Breast epithelium (tissue), 4 donors: ENCODE data around the gene PTPN14. TPM values are rescaled to one million over a fixed set of nuclear protein-coding genes. Genes with fewer than 3 reads are reported as not detected.
"Not testable (repeated sequence)": the region's sequence is repeated elsewhere in the genome, so short reads cannot be mapped to it uniquely, and the experiment has no call there.

Experiments
- DNase-seq, 2 donors: peaks; one replicate each; pipeline ENCODE4 v3.0.0-alpha.2; 2019; ENCODE audit warnings: low spot score in 2 of 2
- H3K27ac ChIP-seq, 2 donors: fragments of 200-600 bp; sonication (generic) in 1 of 2; one replicate each; pipeline ENCODE4 v1.5.1; 2016 to 2019; ENCODE audit warnings: mild to moderate bottlenecking in 1 of 2
- H3K27me3 ChIP-seq, 2 donors: fragments of 200-600 bp; sonication (generic) in 1 of 2; one replicate each; pipeline versions ENCODE4 v1.5.1 to v1.6.0; 2017 to 2019; ENCODE audit warnings: control low read depth in 1 of 2, mild to moderate bottlenecking in 1 of 2
- H3K36me3 ChIP-seq: fragments of 200-600 bp; one replicate; pipeline ENCODE4 v1.5.1; 2019
- H3K4me1 ChIP-seq, 2 donors: fragments of 200-600 bp; sonication (generic); one replicate each; pipeline ENCODE4 v1.5.1; 2016 to 2019; ENCODE audit warnings: control low read depth in 1 of 2
- H3K4me3 ChIP-seq, 3 donors: fragments of 200-600 bp; sonication (generic); 1 replicate in 2 of 3; 2 replicates in 1 of 3; pipeline ENCODE4 v1.5.1; 2016 to 2019; ENCODE audit warnings: mild to moderate bottlenecking in 3 of 3, moderate library complexity in 2 of 3
- H3K9me3 ChIP-seq, 2 donors: fragments of 200-600 bp; sonication (generic) in 1 of 2; one replicate each; pipeline ENCODE4 v1.5.1; 2016 to 2019; ENCODE audit warnings: control low read depth in 1 of 2
- CTCF ChIP-seq, 3 donors: fragments of 450-650 bp; IDR thresholded peaks; one replicate each; pipeline ENCODE4 v1.5.1; 2016 to 2017; ENCODE audit warnings: antibody characterized with exemption in 3 of 3, mild to moderate bottlenecking in 3 of 3, moderate library complexity in 3 of 3
- POLR2A ChIP-seq: fragments of 450-650 bp; IDR thresholded peaks from one replicate; pipeline ENCODE4 v1.6.1; 2016; ENCODE audit warnings: antibody characterized with exemption, mild to moderate bottlenecking, moderate library complexity
- POLR2AphosphoS5 ChIP-seq, 3 donors: sonication (generic); formaldehyde crosslinking; IDR thresholded peaks; one replicate each; pipeline ENCODE4 v1.6.1; 2017; ENCODE audit warnings: antibody characterized with exemption in 3 of 3
- intact Hi-C: fragments of 100-400 bp; cut with DNase I; formaldehyde crosslinking; loops from one replicate; pipeline ENCODE4 v1.15.1; 2023; ENCODE audit warnings: low total_unique reads
- total RNA-seq, 3 donors: library from RNA; depleted of rRNA; stranded (reverse); fragments of >200 nt; gene quantifications; one replicate each; pipeline ENCODE4 v1.1.0, GENCODE V29; 2016

Gene PTPN14
- total RNA-seq, 3 donors from 2014 or later = 30.4 to 57.4 (median 49.5) TPM

GRCh38 chr1:214400131-214400530 lies 151.3 kb downstream of the PTPN14 start:
- no peaks in the 10 kb centered on the region for H3K4me1 ChIP-seq
- DNase-seq = no peak
- H3K4me3 ChIP-seq = no peak overlapping the region
- intact Hi-C loops = loop anchor here (1.0 kb wide), 1 partner anchor 41 kb away; no protein-coding TSS in a partner anchor
- no peak for TF ChIP-seq CTCF (IDR thresholded peaks at IDR 0.05)
- TF ChIP-seq POLR2A = no peak
- TF ChIP-seq POLR2AphosphoS5 (IDR thresholded peaks at IDR 0.05) = no peak
- no peaks in the 10 kb centered on the region for H3K9me3 ChIP-seq
- no peaks in the 10 kb centered on the region for H3K27me3 ChIP-seq
- no peak overlapping the region for H3K27ac ChIP-seq
- H3K36me3 ChIP-seq = no peaks in the 10 kb centered on the region

DNA sequence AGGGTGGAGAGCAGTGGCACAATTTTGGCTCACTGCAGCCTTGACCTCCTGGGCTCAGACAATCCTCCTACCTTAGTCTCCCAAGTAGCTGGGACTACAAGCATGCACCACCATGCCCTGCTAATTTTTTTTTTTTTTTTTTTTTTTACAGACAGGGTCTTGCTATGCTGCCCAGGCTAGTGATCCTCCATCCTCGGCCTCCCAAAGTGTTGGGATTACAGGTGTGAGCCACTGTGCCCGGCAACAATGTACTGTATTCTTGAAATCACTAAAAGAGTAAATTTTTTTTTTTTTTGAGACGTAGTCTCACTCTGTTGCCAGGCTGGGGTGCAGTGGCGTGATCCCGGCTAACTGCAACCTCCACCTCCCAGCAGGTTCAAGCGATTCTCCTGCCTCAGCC lies 152.9 kb downstream of the PTPN14 start:
- H3K27me3 ChIP-seq = no peaks in the 10 kb centered on the region
- no peak overlapping the region for H3K27ac ChIP-seq
- no peaks in the 10 kb centered on the region for H3K9me3 ChIP-seq
- DNase-seq = no peak
- no peak overlapping the region for H3K4me3 ChIP-seq
- H3K36me3 ChIP-seq = no peaks in the 10 kb centered on the region
- TF ChIP-seq POLR2AphosphoS5 (IDR thresholded peaks at IDR 0.05) = no peak
- no peak for TF ChIP-seq CTCF (IDR thresholded peaks at IDR 0.05)
- no peak for TF ChIP-seq POLR2A
- intact Hi-C loops = no loop called here
- no peaks in the 10 kb centered on the region for H3K4me1 ChIP-seq

DNA sequence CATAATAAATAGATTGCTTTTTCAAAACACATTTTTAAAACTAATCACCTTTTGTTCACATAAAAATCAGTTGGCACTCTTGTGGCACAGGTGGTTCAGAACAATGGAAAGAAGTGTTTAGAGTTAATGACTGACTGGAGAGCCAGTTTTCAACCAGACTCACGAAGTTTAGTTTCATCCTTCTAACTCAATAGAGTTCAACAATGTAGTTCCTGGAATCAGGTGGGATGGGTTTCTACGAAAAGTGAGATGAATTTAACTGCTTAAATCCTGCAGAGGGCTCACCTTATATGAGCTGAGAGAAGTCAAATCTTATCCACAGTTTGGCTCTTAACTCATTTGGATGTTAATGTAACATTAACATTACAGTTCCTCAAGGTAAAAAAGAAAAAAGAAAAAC lies 153.9 kb downstream of the PTPN14 start:
- H3K4me3 ChIP-seq = no peak overlapping the region
- H3K27me3 ChIP-seq = no peaks in the 10 kb centered on the region
- TF ChIP-seq POLR2AphosphoS5 (IDR thresholded peaks at IDR 0.05) (no peak), POLR2A (no peak), CTCF (IDR thresholded peaks at IDR 0.05) (no peak)
- no peak for DNase-seq
- H3K9me3 ChIP-seq = no peaks in the 10 kb centered on the region
- intact Hi-C loops = no loop called here
- no peaks in the 10 kb centered on the region for H3K36me3 ChIP-seq
- H3K27ac ChIP-seq = no peak overlapping the region
- no peaks in the 10 kb centered on the region for H3K4me1 ChIP-seq

GRCh38 chr1:214396330-214396729 lies 155.1 kb downstream of the PTPN14 start:
- H3K9me3 ChIP-seq = no peaks in the 10 kb centered on the region
- H3K27me3 ChIP-seq = no peaks in the 10 kb centered on the region
- no peaks in the 10 kb centered on the region for H3K36me3 ChIP-seq
- H3K4me1 ChIP-seq = no peaks in the 10 kb centered on the region
- no peak for TF ChIP-seq CTCF (IDR thresholded peaks at IDR 0.05)
- no peak for TF ChIP-seq POLR2A
- TF ChIP-seq POLR2AphosphoS5 (IDR thresholded peaks at IDR 0.05) = no peak
- DNase-seq = no peak
- H3K27ac ChIP-seq = no peak overlapping the region
- intact Hi-C loops = no loop called here
- no peak overlapping the region for H3K4me3 ChIP-seq

DNA sequence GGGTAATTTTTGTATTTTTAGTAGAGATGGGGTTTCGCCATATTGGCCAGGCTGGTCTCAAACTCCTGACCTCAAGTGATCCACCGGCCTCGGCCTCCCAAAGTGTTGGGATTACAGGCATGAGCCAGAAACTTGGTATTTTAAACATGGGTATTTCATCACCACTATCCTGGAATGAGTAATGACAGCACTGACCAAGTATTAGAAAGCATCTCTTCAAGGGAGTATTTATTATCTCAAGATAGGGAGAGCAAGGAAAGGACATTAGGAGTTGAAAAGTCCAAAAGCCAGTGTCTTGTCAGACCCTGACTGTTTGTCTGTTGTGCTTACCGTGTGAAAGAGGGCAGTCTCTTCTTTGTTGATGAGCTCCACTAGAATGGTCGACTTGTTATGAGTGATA lies 156.8 kb downstream of the PTPN14 start:
- H3K27me3 ChIP-seq, DNase-seq, H3K36me3 ChIP-seq, H3K27ac ChIP-seq, H3K4me1 ChIP-seq, intact Hi-C loops, H3K9me3 ChIP-seq, H3K4me3 ChIP-seq: not testable (repeated sequence)

GRCh38 chr1:214393086-214393485 lies 158.3 kb downstream of the PTPN14 start:
- Histone ChIP-seq H3K4me3 (no peak overlapping the region), H3K36me3 (no peaks in the 10 kb centered on the region), H3K27ac (no peak overlapping the region), H3K4me1 (no peaks in the 10 kb centered on the region), H3K9me3 (no peaks in the 10 kb centered on the region), H3K27me3 (no peaks in the 10 kb centered on the region)
- DNase-seq = no peak
- intact Hi-C loops = no loop called here
- TF ChIP-seq POLR2AphosphoS5 (IDR thresholded peaks at IDR 0.05) = no peak
- no peak for TF ChIP-seq POLR2A
- no peak for TF ChIP-seq CTCF (IDR thresholded peaks at IDR 0.05)
